Coronary artery (tissue), 2 donors: Measurements from ENCODE around the gene FRMD8.

Experiments used
- DNase-seq: peaks from one replicate; pipeline ENCODE4 v3.0.0-alpha.2; 2017; ENCODE audit warnings: low spot score
- H3K27ac ChIP-seq, 2 donors: fragments of 200-600 bp; sonication (generic); one replicate each; pipeline ENCODE4 v1.5.1; 2016 to 2019
- H3K4me3 ChIP-seq: fragments of 200-600 bp; sonication (generic); 2 replicates; pipeline ENCODE4 v1.5.1; 2016; ENCODE audit warnings: mild to moderate bottlenecking, moderate library complexity
- TF ChIP-seq, protein P1 (sequence below): fragments of 200-600 bp; sonication (generic); IDR thresholded peaks from one replicate; pipeline ENCODE4 v1.5.1; 2019; ENCODE audit warnings: antibody characterized with exemption

The FRMD8 gene

DNA sequence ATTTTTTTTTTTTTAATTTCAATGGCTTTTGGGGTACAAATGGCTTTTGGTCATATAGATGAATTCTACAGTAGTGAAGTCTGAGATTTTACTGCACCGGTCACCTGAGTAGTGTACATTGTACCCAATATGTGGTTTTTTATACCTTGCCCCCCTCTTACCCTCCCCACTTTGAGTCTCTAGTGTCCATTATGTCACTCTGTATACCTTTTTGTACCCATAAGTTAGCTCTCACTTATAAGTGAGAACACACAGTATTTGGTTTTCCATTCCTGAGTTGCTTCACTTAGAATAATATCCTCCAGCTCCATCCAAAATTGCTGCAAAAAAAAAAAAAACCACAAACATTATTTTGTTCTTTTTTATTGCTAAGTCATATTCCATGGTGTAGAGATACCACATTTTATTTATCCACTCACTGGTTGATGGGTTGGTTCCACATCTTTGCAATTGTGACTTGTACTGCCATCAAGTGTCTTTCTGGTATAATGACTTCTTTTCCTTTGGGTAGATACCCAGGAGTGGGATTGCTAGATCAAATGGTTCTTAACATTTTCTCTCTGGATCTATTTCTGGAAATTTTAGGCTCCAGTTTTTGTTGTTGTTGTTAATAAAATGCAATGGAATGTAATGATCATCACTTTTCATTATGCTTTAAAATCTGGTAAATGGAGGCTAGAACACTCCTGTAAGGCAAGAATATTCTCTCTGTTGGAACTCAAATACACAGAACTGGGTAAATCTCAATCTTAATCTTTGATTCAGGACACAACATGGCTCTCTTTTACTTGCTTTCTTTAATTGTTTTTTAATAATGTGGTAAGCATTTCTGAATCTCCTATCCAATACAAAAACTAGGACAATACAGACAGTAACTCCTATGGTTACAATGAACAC, 46.5 kb downstream of the FRMD8 start:
- Histone ChIP-seq H3K27ac (peak overlapping the region; percentile 11 to 54), H3K4me3 (peak overlapping the region; percentile 41)
- TF ChIP-seq, protein P1, sequence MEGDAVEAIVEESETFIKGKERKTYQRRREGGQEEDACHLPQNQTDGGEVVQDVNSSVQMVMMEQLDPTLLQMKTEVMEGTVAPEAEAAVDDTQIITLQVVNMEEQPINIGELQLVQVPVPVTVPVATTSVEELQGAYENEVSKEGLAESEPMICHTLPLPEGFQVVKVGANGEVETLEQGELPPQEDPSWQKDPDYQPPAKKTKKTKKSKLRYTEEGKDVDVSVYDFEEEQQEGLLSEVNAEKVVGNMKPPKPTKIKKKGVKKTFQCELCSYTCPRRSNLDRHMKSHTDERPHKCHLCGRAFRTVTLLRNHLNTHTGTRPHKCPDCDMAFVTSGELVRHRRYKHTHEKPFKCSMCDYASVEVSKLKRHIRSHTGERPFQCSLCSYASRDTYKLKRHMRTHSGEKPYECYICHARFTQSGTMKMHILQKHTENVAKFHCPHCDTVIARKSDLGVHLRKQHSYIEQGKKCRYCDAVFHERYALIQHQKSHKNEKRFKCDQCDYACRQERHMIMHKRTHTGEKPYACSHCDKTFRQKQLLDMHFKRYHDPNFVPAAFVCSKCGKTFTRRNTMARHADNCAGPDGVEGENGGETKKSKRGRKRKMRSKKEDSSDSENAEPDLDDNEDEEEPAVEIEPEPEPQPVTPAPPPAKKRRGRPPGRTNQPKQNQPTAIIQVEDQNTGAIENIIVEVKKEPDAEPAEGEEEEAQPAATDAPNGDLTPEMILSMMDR, result no peak
- no peak for DNase-seq

DNA sequence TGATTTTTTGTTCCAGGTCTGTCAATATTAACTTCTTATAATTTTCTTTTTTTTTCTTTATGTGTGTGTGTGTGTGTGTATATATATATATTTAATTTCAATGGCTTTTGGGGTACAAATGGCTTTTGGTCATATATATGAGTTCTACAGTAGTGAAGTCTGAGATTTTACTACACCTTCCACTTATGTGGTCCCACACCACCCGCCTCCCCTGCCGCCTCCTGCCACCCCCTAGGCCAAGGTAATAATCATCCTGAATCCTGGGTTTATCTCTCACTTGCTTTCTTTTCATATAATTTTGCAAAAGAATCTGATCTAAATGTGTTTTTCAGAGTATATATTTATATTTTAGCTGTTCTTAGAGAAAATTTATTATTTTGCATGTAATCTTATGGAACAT, 47.2 kb downstream of the FRMD8 start:
- Histone ChIP-seq H3K27ac (peak overlapping the region in 1 of 2 donors; percentile 68), H3K4me3 (peak overlapping the region; percentile 49)
- no peak for DNase-seq
- TF ChIP-seq, protein P1, result no peak

DNA sequence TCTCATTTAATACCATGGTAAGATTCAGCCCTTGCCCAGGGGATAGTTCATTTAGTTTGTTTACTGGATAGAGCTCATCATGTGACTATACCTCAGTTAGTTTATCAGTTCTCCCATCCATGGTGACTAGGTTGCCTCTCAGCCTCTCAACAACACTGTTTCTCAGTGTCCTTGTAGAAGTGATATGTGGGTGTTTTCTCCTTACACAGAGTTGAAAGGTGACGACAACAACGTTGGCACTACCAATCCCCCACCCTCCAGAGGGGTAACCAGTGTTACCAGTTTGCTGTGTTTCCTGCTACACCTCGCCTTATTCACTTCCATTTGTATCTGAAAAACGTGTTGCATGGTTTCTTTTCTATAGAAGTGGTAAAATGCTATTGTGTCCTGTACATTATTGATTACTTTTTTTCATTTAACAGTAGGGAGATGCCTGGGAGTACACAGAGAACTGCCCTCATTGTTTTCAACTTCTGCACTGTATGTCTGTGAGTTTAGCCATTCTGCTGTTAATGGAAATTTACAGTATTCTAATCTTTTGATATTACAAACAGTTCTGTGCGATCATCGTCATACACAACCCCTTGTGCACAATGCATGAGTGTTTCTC, 47.7 kb downstream of the FRMD8 start:
- peak; percentile 69 for DNase-seq
- Histone ChIP-seq H3K4me3 (peak overlapping the region; percentile 49), H3K27ac (peak overlapping the region in 1 of 2 donors; percentile 68)
- TF ChIP-seq, protein P1, result no peak

DNA sequence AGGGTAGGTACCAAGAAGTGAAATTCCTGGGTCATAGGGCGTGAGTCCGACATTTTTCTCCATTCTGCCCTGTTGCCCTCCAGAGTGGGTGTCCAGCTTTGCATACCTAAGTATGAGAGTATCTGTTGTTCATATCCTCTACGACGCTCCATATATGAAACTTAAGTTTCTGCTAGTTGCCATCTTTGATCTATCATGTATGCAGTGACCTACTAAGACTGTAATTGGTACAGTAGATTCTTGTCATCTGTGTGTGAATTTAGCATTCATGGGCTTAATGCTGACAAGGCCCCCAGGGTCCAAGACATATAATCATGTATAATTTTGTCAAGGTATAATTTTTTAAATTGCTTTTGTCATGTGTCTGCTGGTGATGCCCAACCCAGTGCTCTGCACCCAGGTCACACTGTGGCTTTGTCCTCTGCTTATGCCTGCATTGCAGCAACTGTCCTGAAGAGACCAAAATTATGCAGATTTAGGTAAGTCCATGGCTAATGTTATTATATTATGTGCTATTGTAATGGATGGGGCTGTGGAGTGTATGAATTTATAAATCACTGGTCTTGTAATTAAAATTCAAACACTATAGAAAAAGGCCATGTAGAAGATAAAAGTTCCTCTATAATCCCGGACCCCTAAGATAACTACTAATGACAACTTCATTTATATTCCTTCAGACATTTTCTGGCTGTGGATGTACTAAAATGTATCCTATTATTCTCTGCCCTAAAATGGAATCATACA, 48.4 kb downstream of the FRMD8 start:
- Histone ChIP-seq H3K4me3 (peak overlapping the region; percentile 49), H3K27ac (peak overlapping the region in 1 of 2 donors; percentile 68)
- peak; percentile 46 for DNase-seq
- TF ChIP-seq, protein P1, result no peak

DNA sequence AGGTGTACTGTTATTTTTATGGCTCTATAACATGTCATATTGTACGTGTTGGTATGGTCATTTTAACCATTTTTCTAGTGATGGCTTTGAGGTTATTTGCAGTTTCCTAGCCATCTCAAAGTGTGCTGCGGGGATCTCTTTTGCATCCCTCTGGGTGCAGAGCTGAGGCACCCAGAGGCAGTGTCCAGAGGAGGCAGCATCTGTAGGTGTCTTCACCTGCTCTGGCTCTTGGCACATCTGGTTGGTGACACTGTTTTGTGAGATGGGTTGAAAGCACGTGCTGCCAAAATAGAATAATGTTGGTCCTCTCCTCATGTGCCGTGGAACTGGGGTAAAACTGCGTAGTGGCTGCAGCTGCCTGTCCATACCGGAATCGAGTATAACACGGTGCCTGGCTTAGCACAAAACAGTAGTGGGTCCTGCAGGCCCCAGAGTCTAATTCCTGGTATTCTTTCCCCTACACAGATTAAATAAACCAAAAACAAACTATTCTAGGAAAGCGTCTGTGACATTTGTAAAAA, 49.0 kb downstream of the FRMD8 start:
- DNase-seq, result peak; percentile 71
- TF ChIP-seq, protein P1, result no peak
- Histone ChIP-seq H3K27ac (peak overlapping the region; percentile 27 to 68), H3K4me3 (peak overlapping the region; percentile 49)

DNA sequence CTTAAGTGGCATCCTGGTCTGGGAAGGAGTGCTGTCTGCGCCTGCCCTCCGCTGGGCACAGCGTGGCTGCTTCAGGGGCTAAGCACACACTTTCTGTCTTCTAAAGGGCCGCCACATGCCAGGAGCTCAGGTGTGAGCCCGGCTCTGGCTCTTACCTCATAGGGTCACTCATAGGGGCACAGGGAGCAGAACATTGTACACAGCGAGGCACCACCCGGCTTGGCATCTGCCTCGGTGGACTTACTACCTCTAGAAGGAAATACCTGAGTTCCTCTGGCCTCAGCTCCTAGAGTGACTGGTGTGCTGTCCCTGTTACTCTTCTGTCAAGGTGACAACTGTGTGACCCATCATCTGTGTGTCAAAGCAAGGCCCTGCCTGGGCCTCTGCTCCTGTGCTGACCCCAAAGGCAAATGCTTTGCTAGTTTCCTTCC, 49.6 kb downstream of the FRMD8 start:
- TF ChIP-seq, protein P1, result no peak
- DNase-seq, result peak; percentile 78

More for the DNA sequence above, 49.6 kb downstream of the FRMD8 start:
- H3K27ac ChIP-seq, result peak overlapping the region; percentile 27 to 68
- H3K4me3 ChIP-seq, result peak overlapping the region; percentile 49
